ENCODE measurements around the gene PITPNC1.
A peak's percentile ranks its signal among the peaks of the same experiment; 100 is the strongest.
"Not testable (repeated sequence)": the region's sequence is repeated elsewhere in the genome, so short reads cannot be mapped to it uniquely, and the experiment has no call there.

The PITPNC1 gene

GRCh38 chr17:67366193-67367157 lies 10.6 kb upstream of the PITPNC1 start, which contains the start of gene PSMD12:
PSMD12 (minus strand) TSS chr17:67366577; CDS start chr17:67366519, 58 bp downstream.
- H3K27ac ChIP-seq = peak within 1 kb of the TSS; percentile 89
- no peak for DNase-seq (ENCODE audit: low read depth, low spot score)

DNA sequence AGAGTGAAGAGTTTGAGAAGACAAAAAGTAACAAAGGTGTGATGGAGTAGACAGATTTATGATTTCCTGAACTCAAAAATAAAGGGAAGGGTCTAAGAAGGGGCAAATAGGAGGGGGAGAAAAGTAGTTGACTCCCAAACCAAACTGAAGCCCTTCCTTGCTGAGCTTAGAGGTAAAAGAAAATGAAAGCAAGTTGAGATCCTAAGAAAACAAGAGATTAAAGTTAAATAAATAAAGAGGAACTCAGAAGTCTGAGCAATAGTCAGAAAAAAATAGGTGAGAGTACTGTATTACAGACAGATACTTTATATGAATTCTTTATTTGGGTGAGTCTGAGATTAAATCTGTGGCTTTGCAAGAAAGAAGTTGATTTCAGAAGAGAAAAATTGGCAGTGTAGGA lies 7.4 kb upstream of the PITPNC1 start:
- DNase-seq (ENCODE audit: low read depth, low spot score) = no peak
- H3K27ac ChIP-seq = no peak overlapping the region

GRCh38 chr17:67372751-67373150 lies 4.3 kb upstream of the PITPNC1 start:
- peak overlapping the region; percentile 55 for H3K27ac ChIP-seq
- DNase-seq (ENCODE audit: low read depth, low spot score) = no peak

DNA sequence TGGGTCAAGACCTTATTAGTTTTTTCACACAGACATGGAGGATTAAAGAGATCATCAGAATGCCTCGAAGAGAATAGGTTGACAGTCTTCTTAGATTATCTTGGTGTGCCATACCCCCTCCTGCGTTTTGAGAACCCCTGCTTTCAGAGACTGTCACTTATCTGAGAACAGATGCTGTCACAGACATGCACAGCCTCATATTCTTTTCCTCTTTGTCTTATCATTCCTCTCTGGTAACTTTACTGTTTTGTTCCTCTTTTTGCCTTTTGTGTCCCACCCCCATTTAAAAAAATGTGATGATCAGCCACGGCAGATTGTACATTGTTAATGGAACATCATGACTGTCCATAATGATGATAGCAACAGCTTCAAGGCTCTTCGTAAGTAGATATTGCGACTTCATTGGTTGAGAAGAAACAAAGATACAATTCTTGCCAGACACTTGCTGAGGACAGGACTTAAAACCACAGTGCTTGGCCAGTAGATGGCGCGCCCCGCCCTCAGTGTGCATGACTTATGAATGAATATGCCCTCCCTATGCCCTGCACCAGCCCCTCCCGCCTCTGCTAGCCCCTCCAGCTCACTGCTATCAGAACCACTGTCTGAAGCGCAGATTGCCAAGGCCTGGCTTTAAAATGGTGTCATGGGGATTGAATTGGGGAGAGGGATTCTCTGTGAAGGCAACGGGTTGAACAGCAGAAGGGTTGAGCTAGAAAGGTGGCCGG lies 2.6 kb upstream of the PITPNC1 start:
- no peak for DNase-seq (ENCODE audit: low read depth, low spot score)
- H3K27ac ChIP-seq = no peak overlapping the region

GRCh38 chr17:67375054-67375427 lies 2.0 kb upstream of the PITPNC1 start:
- no peak overlapping the region for H3K27ac ChIP-seq
- DNase-seq (ENCODE audit: low read depth, low spot score) = no peak

- DNase-seq (ENCODE audit: low read depth, low spot score) = no peak
- H3K27ac ChIP-seq = no peak overlapping the region
Observed at GRCh38 chr17:67375716-67376115, 1.4 kb upstream of the PITPNC1 start.

GRCh38 chr17:67376415-67376736 lies 705 bp upstream of the PITPNC1 start:
- DNase-seq (ENCODE audit: low read depth, low spot score) = no peak
- H3K27ac ChIP-seq = peak overlapping the region; percentile 84

DNA sequence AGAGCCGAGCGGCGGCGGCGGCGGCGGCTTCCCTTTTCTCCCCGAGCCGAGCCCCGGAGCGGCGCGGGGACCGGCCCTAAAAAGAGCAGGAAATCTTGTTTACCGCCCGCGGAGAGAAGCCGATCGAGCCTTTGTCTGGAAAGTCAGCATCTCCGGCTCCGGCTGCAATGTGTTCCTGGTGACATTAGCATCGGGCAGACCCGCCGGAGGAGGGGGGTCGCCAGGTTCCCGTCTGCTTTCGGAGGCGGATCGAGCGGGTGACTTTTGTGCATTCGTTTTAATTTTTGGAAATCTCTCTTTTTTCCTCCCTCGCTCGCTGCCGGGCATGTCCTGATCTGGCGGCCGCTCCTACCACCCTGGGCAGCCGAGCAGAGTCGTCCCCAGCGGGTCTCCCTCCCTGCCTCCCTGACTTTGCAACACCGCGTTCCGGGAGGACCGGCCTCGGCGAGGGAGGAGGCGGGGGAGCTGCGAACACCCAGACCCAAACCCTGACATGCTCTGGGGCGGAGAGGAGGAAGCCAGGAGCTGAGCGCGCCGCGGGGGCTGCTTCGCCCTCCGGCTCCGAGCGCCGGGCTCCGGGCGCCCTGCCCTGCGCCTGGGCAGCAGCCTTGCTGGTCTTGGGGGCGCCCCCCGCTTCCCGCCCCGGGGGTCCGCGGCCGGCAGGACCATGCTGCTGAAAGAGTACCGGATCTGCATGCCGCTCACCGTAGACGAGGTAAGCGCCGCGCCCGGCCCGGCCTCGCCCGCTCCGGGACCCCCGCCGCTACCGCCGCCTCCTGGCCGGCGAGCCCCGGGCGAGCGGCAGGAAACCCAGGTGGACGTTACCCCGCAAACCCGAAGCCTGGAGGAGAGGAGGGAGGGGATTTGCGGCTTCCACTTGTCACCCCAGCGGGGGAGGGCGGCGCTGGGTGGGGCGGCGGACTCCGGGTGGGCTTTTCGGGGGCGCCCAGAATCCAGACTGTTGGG lies 690 bp downstream of the PITPNC1 start:
- no peak for DNase-seq (ENCODE audit: low read depth, low spot score)
- peak overlapping the region; percentile 84 for H3K27ac ChIP-seq

DNA sequence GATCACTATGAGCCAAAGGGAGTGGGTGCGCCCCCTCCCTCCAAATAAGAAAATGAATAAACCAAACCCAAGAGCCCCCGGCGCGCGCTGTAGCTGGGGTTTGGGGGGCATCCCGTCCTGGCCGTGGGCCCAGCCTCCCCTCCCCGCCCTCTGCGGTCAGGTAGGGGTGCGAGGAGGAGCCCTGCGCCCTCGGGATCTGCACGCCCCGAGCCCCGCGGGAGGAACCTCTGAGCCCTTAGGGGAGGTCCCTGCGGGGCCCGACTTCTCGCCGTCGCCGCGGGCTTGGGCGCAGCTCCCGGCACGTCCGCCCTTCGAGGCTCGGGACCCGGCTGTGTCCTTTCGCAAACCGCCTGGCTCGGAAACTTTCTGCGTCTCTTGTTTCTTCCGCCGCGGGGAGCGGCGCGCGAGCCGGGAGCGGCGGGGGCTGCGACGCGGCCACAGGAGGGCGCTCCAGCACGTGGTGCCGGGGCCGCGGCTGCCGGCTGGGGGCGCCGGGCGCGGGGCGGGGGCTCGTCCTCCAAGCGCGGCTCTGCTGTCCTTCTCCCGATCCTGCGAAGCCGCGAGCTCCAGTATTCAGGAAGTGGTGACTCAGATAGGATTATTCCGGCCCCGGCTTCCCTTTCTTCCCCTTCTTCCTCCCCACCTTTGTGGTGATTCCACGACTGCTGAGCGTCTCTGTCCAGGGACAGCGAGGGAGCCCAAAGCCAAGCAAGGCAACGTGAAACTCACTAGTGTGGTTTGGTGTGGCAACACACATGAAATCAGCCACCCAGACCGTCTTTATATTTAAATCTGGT lies 1.6 kb downstream of the PITPNC1 start:
- H3K27ac ChIP-seq = peak overlapping the region; percentile 84
- no peak for DNase-seq (ENCODE audit: low read depth, low spot score)

GRCh38 chr17:67379251-67379630 lies 2.2 kb downstream of the PITPNC1 start:
- no peak for DNase-seq (ENCODE audit: low read depth, low spot score)
- H3K27ac ChIP-seq = peak overlapping the region; percentile 84

- H3K27ac ChIP-seq = no peak overlapping the region
- no peak for DNase-seq (ENCODE audit: low read depth, low spot score)
Observed at GRCh38 chr17:67381929-67382257, 4.8 kb downstream of the PITPNC1 start.

DNA sequence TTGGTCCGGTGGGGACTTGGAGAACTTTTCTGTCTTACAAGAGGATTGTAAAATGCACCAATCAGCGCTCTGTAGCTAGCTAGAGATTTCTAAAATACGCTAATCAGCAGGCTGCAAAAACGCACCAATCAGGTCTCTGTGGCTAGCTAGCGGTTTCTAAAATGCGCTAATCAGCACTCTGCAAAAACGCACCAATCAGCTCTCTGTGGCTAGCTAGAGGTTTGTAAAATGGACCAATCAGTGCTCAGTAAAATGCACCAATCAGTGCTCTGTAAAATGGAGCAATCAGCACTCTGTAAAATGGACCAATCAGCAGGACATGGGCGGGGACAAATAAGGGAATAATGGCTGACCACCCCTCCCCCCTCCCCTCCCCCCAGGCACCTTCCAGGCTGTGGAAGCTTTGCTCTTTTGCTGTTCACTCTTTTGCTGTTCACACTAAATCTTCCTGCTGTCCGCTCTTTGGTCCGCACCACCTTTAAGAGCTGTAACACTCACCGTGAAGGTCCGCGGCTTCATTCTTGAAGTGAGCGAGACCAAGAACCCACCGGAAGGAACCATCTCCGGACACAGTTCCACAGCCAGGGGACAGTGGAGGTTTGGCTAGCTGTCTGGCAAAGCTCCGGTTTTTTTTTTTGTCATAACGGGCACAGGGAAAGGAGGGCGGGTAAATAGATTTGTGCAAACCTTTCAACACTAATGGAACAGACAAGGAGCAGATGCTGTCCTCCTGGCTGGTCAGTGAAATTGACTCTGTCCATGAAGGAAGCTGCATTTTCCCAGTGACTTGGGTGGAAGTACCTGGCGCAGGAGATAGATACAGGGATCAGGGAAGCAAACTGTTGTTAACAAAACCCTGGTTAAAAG lies 8.3 kb downstream of the PITPNC1 start:
- no peak overlapping the region for H3K27ac ChIP-seq
- no peak for DNase-seq (ENCODE audit: low read depth, low spot score)

DNA sequence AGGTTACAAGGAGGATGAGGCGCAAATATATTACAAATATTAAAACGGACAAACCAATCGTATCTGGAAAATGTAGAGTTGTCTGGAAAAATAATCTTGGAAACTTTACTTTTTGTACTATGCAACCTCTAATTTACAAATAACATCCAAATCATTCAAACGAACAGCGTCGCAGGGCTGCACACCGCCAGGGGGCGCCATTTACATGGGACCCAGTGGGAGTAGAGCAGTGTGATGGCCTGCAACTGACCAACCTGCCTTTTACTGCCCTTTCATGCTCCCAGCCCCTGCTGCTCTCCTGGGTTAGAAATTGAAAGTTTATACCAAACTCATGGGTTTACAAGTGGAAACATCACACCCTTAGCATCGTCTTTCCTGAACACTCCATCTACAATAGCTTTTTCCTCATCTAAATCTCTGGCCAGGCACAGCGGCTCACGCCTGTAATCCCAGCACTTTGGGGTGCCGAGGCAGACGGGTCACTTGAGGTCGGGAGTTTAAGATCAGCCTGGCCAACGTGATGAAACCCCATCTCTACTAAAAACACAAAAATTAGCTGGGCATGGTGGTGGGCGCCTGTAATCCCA lies 10.0 kb downstream of the PITPNC1 start:
- H3K27ac ChIP-seq = no peak overlapping the region
- no peak for DNase-seq (ENCODE audit: low read depth, low spot score)

DNA sequence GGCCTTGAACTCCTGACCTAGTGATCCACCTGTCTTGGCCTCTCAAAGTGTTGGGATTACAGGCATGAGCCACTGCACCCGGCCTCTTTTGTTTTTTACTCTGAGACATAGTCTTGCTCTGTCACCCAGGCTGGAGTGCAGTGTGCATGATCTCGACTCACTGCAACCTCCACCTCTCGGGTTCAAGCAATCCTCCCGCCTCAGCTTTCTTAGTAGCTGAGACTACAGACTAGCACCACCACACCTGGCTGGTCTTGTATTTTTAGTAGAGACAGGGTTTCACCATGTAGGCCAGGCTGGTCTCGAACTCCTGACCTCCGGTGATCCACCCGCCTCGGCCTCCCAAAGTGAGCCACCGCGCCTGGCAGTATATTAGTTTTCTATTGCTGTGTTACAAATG lies 11.5 kb downstream of the PITPNC1 start:
- H3K27ac ChIP-seq = peak overlapping the region; percentile 78
- not testable (repeated sequence) for DNase-seq (ENCODE audit: low read depth, low spot score)

GRCh38 chr17:67388986-67389385 lies 11.9 kb downstream of the PITPNC1 start:
- H3K27ac ChIP-seq = peak overlapping the region; percentile 78
- no peak for DNase-seq (ENCODE audit: low read depth, low spot score)

- peak overlapping the region; percentile 78 for H3K27ac ChIP-seq
- no peak for DNase-seq (ENCODE audit: low read depth, low spot score)
Observed at GRCh38 chr17:67390006-67390645, 13.0 kb downstream of the PITPNC1 start.

- DNase-seq (ENCODE audit: low read depth, low spot score) = peak; percentile 82
- peak overlapping the region; percentile 78 for H3K27ac ChIP-seq
Observed at GRCh38 chr17:67390646-67391361, 13.7 kb downstream of the PITPNC1 start.

All from epithelial cell of prostate (primary cell).